MM.1S (cell line): ENCODE measurements around the gene GIMAP4.
"Not testable (repeated sequence)": the region's sequence is repeated elsewhere in the genome, so short reads cannot be mapped to it uniquely, and the experiment has no call there.

Experiments
- EZH2phosphoT487 ChIP-seq: fragments of 300-600 bp; sonication (generic); IDR thresholded peaks from 2 replicates; pipeline ENCODE4 v1.6.1; 2018; ENCODE audit warnings: antibody characterized with exemption, low read length
- TF ChIP-seq, protein P1 (sequence below): fragments of 300-600 bp; sonication (generic); IDR thresholded peaks from 2 replicates; pipeline ENCODE4 v1.5.1; 2016; ENCODE audit warnings: antibody characterized with exemption, low read length, mixed read lengths

- TF ChIP-seq, protein P1, sequence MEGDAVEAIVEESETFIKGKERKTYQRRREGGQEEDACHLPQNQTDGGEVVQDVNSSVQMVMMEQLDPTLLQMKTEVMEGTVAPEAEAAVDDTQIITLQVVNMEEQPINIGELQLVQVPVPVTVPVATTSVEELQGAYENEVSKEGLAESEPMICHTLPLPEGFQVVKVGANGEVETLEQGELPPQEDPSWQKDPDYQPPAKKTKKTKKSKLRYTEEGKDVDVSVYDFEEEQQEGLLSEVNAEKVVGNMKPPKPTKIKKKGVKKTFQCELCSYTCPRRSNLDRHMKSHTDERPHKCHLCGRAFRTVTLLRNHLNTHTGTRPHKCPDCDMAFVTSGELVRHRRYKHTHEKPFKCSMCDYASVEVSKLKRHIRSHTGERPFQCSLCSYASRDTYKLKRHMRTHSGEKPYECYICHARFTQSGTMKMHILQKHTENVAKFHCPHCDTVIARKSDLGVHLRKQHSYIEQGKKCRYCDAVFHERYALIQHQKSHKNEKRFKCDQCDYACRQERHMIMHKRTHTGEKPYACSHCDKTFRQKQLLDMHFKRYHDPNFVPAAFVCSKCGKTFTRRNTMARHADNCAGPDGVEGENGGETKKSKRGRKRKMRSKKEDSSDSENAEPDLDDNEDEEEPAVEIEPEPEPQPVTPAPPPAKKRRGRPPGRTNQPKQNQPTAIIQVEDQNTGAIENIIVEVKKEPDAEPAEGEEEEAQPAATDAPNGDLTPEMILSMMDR, result not testable (repeated sequence)
- not testable (repeated sequence) for TF ChIP-seq EZH2phosphoT487
These were observed 48.1 kb downstream of the GIMAP4 start for GRCh38 chr7:150615221-150615755.
